Effector memory CD4-positive, alpha-beta T cell (primary cell): ENCODE results near the gene ANLN.
A peak's percentile ranks its signal among the peaks of the same experiment; 100 is the strongest.

Experiments used
- DNase-seq, 3 donors: peaks; one replicate each; pipeline ENCODE4 v3.0.0-alpha.2; 2020
- H3K27ac ChIP-seq: 2 replicates; pipeline ENCODE4 v1.7.0; 2013; ENCODE audit warnings: mild to moderate bottlenecking, low read length, moderate library complexity; ENCODE audit not compliant: insufficient read depth, poor library complexity, severe bottlenecking
- H3K27me3 ChIP-seq: replicated peaks from 2 replicates; pipeline ENCODE4 v1.7.0; 2013; ENCODE audit warnings: mild to moderate bottlenecking, low read length; ENCODE audit not compliant: insufficient read depth, control insufficient read depth, poor library complexity, severe bottlenecking
- H3K36me3 ChIP-seq: 2 replicates; pipeline ENCODE4 v1.7.0; 2013; ENCODE audit warnings: mild to moderate bottlenecking, low read length, moderate library complexity; ENCODE audit not compliant: control insufficient read depth, insufficient read depth
- H3K4me1 ChIP-seq: 2 replicates; pipeline ENCODE4 v1.7.0; 2013; ENCODE audit warnings: low read length, mild to moderate bottlenecking; ENCODE audit not compliant: control insufficient read depth, insufficient read depth, poor library complexity, severe bottlenecking
- H3K4me3 ChIP-seq: 2 replicates; pipeline ENCODE4 v1.7.0; 2013; ENCODE audit warnings: low read length, low read depth, mild to moderate bottlenecking; ENCODE audit not compliant: insufficient read depth, poor library complexity, severe bottlenecking
- H3K9me3 ChIP-seq: 2 replicates; pipeline ENCODE4 v1.7.0; 2013; ENCODE audit warnings: mild to moderate bottlenecking, low read length, moderate library complexity; ENCODE audit not compliant: control insufficient read depth

The ANLN gene

DNA sequence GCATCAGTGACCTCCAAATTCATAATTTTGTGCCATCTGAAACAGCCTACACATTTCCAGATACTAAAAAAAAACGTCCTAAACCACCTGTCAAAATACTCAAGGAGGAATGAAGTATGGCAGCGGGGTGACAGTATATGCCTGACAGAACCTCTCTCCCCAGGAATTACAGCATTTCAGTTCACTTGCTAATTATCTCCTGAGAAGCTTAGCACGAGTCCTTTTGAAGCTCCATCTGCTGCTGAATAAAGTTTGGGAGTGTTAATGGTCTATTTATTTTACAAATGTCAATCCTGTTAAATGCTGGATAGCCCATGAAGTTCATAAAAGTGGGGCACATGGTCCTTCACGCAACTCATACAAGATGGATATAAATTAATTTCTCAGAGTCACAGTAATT is 29.4 kb upstream of the ANLN start:
- Histone ChIP-seq H3K9me3 (no peaks in the 10 kb centered on the region), H3K4me3 (no peak overlapping the region), H3K27me3 (no peaks in the 10 kb centered on the region), H3K27ac (no peak overlapping the region), H3K4me1 (no peaks in the 10 kb centered on the region), H3K36me3 (no peaks in the 10 kb centered on the region)
- DNase-seq: no peak

DNA sequence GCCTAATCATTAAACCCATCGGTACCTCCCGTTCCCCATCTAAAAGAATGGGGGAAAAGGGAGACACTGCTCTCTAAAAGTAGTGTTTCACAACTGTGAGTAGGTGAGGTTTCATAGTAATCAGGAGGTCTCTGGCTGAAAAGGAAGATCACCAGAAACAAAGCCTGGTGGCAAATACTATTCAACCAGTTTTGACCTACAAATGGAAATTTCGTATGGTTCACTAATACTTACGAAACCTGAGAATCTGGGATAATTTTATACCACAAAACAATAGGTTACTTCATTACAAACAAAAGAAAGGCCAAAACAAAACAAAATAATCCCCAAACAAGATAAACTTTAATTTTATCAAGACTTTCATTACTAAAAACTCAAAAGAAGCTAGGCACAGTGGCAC is 28.4 kb upstream of the ANLN start:
- no peaks in the 10 kb centered on the region for H3K9me3 ChIP-seq
- DNase-seq: no peak
- no peaks in the 10 kb centered on the region for H3K4me1 ChIP-seq
- H3K27ac ChIP-seq: no peak overlapping the region
- H3K36me3 ChIP-seq: no peaks in the 10 kb centered on the region
- no peaks in the 10 kb centered on the region for H3K27me3 ChIP-seq
- H3K4me3 ChIP-seq: no peak overlapping the region

DNA sequence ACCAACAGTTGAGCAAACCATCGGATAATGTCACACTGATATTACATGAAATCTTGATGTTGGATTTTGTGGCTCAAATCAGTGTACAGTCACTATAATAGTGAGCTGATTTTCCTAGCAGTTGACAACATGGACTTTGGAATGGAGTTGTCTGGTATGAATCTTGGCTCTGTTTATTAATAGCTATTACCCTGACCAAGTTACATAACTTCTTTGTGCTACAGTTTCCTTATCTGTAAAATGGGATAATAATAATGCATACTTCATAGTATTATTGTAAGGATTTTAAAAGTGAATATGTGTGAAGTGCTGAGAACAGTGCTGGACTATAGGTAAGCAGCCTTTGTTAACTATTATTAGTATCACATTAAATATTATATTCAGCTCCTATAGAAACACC is 26.1 kb upstream of the ANLN start:
- Histone ChIP-seq H3K4me1 (peaks cover 4% of the 10 kb centered on the region), H3K27ac (no peak overlapping the region), H3K9me3 (no peaks in the 10 kb centered on the region), H3K36me3 (no peaks in the 10 kb centered on the region), H3K27me3 (no peaks in the 10 kb centered on the region), H3K4me3 (no peak overlapping the region)
- no peak for DNase-seq

DNA sequence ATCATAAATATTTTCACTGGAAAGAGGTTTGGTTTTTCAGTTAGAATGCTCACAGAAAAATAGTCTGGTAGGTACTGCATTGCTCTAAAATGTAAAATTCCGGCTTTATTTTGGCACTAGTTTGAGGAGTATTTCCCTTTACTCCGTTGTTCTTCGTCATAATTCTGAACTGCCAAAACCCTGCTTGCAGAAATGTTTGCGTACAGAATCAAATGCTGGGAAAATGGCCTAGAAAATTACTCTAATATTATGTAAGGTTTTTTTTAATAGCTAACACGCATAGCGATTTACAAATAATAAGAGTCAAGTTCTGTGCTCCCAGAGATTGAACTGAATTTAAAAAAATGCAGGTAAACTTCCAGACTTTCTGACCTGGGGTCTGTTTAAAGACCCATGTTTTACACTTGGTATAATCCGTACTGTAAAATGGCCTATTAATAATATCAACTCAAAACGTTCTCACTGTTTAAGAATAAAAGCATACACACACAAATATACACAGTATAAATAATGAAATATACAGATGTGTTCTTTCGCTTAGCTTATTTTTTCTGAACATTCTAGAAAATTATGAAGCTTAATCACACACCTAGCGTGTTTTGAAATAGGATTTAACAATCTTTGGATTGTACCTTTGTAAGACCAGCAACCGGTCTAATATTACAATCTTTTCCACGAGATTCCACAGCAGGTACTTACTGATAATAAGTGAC is 23.5 kb upstream of the ANLN start:
- Histone ChIP-seq H3K27me3 (no peaks in the 10 kb centered on the region), H3K36me3 (no peaks in the 10 kb centered on the region), H3K27ac (peak overlapping the region; percentile 71), H3K4me3 (peak overlapping the region; percentile 75), H3K4me1 (peaks cover 4% of the 10 kb centered on the region), H3K9me3 (no peaks in the 10 kb centered on the region)
- DNase-seq: no peak

DNA sequence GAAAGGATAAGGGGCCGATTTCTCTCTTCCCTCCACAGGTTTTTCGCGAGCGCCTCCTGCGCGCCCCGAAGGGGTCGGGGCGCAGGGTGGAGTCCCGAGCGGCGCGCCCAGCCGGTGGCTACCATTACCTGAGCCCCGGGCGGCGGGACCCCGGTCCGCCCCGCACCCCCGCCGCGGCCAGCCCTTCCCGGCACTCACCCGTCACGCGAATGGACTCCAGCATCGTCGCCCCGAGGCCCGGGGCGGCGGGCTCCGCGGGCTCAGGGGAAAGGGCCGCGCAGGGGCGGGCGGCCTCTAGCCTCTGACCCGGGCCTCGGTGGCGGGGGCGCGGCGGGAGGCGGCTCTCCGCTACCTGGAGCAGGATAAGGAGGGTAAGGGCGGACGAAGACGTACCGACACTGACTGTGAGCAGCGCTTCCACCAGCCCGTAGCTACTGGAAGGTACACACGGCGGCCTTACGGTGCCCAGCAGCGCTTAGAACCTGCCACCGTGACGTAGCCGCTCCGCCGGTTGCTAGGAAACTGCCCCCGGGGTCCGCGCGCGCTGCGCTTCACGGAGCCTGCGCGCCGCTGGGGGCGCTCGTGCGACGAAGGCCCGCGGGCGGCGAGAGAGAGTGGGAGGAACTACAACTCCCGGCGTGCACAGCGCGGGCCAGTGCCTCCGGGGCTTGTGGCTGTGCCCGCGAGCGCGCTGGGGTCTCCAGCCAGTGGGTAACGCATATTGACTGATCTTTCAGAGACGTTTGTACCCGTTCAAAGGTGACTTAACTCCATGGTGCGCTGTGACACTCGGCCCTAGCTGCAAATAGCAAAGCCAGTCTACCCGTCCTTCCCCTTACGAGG is 22.7 kb upstream of the ANLN start:
- Histone ChIP-seq H3K36me3 (no peaks in the 10 kb centered on the region), H3K27me3 (no peaks in the 10 kb centered on the region), H3K27ac (peak overlapping the region; percentile 71), H3K4me3 (peak overlapping the region; percentile 75), H3K9me3 (no peaks in the 10 kb centered on the region), H3K4me1 (peaks cover 4% of the 10 kb centered on the region)
- DNase-seq: peak; percentile 81 to 88 (median 85)

DNA sequence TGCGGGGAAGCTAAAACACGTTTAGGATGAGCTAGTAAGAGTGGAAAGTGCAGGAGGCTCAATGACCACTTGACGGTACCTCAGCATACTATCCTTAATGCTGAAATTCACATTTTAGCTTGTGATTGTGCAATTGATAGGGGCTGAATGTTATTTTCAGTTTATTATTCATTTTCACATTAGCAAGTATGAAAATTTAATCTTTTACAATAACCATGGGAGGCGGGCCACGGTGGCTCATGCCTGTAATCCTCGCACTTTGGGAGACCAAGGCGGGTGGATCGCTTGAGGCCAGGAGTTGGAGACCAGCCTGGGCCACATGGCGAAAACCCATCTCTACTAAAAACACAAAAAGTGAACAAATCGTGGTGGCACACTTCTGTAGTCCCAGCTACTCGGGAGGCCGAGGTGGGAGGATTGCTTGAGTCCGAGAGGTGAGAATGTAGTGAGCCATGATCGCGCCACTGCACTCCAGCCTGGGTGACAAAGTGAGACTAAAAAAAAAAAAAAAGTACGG is 22.0 kb upstream of the ANLN start:
- no peak for DNase-seq
- Histone ChIP-seq H3K4me1 (peaks cover 4% of the 10 kb centered on the region), H3K4me3 (peak overlapping the region; percentile 75), H3K36me3 (no peaks in the 10 kb centered on the region), H3K27me3 (no peaks in the 10 kb centered on the region), H3K27ac (no peak overlapping the region), H3K9me3 (no peaks in the 10 kb centered on the region)

DNA sequence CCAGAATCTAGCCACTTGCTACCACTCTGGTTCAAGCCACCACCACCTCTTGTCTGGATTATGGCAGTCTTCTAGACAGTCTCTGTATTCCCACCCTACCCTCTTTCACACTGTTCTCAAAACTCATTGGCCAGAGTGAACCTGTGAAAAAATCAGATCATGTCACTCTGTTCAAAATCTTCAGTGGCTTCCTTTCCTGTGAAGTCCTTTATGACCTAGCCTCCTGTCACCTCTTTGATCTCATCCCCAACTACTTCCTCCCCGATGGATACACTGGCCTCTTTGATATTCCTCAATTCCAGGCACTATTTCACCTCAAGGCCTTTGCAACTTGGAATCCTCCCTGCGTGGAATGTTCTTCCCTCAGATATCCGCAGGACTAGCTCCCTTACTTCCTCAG is 21.2 kb upstream of the ANLN start:
- Histone ChIP-seq H3K36me3 (no peaks in the 10 kb centered on the region), H3K27ac (no peak overlapping the region), H3K4me1 (peaks cover 4% of the 10 kb centered on the region), H3K27me3 (no peaks in the 10 kb centered on the region), H3K9me3 (no peaks in the 10 kb centered on the region), H3K4me3 (no peak overlapping the region)
- DNase-seq: no peak

DNA sequence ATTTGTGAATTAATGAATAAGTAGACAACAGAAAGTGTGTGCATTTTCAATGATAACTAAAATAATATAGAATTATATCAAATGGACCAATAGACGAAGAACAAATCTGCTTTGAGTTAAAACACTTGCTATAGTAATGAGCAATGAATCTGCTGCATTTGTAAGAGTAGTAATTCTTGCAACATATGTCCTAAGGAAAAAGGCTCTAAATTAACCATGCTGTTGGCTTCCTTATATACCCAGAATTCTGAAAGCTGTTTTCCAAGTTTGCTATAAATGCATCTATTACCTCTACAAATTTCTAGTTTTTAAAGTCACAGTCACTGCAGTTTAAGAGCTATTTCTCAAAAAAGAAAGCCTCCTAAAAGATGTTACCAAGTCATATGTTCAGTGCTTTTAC is 20.5 kb upstream of the ANLN start:
- Histone ChIP-seq H3K36me3 (no peaks in the 10 kb centered on the region), H3K4me1 (peaks cover 4% of the 10 kb centered on the region), H3K9me3 (no peaks in the 10 kb centered on the region), H3K27ac (no peak overlapping the region), H3K4me3 (no peak overlapping the region), H3K27me3 (no peaks in the 10 kb centered on the region)
- no peak for DNase-seq

DNA sequence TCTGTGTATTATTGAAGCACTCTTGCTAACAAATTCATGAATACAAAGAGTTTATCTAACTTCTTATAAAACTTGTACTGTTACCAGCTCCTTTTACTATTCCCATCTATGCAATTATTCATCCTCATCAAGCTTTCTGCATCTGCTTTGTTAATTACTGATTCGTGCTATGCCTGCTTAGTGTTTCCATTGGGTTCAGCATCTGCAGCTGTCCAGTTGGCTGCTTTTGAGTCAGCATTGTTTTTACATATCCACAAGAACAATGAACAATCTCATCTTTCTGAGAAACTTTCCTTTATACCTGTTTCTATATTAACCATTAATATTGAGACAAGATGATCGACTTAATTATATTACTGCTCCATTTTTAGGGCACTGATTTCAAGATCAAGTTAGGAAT is 19.6 kb upstream of the ANLN start:
- no peak overlapping the region for H3K27ac ChIP-seq
- no peaks in the 10 kb centered on the region for H3K36me3 ChIP-seq
- no peak for DNase-seq
- no peaks in the 10 kb centered on the region for H3K9me3 ChIP-seq
- no peak overlapping the region for H3K4me3 ChIP-seq
- H3K4me1 ChIP-seq: peaks cover 4% of the 10 kb centered on the region
- no peaks in the 10 kb centered on the region for H3K27me3 ChIP-seq

DNA sequence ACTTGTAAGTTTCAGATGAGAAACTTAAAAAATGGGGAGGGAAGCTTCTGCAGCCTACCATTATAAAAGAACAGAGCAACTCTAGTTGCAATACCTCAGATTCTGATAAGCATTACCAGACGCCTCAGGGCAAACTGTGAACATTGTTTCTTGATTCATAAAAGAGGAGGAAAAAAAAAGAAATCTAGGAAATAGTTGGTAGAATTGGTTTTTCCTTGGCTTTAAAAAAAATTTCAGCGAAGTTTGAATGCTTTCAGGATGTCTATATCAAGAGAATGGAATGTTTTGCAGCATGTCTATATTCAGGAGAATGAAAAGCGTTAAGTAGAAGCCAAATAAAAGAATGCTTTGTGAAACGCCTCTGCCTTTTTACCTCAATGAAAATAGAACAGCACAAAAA is 17.5 kb upstream of the ANLN start:
- H3K27me3 ChIP-seq: no peaks in the 10 kb centered on the region
- no peaks in the 10 kb centered on the region for H3K9me3 ChIP-seq
- H3K4me3 ChIP-seq: no peak overlapping the region
- DNase-seq: no peak
- H3K36me3 ChIP-seq: no peaks in the 10 kb centered on the region
- no peaks in the 10 kb centered on the region for H3K4me1 ChIP-seq
- no peak overlapping the region for H3K27ac ChIP-seq
